MM.1S (cell line): ENCODE results near the gene RARB.

ENCODE experiments used
- DNase-seq: peaks from one replicate; pipeline ENCODE4 v3.0.0-alpha.2; 2015
- H2AFZ ChIP-seq: fragments of 300-600 bp; sonication (generic); 2 replicates; pipeline ENCODE4 v1.6.0; 2016; ENCODE audit warnings: antibody characterized with exemption, low read length
- H3F3A ChIP-seq: fragments of 300-600 bp; sonication (generic); 2 replicates; pipeline ENCODE4 v1.6.1; 2016; ENCODE audit warnings: mild to moderate bottlenecking, antibody characterized with exemption, low read length, moderate library complexity, mixed read lengths; ENCODE audit not compliant: insufficient read depth
- H3K27ac ChIP-seq: fragments of 300-600 bp; sonication (generic); 2 replicates; pipeline ENCODE4 v1.5.1; 2016; ENCODE audit warnings: mild to moderate bottlenecking, low read length
- H3K27me3 ChIP-seq: fragments of 300-600 bp; sonication (generic); replicated peaks from 2 replicates; pipeline ENCODE4 v1.6.0; 2016; ENCODE audit warnings: low read length; ENCODE audit not compliant: insufficient read depth
- H3K36me3 ChIP-seq: fragments of 300-600 bp; sonication (generic); replicated peaks from 2 replicates; pipeline ENCODE4 v1.6.1; 2016; ENCODE audit warnings: mild to moderate bottlenecking, low read length, mixed read lengths; ENCODE audit not compliant: insufficient read depth
- H3K4me1 ChIP-seq: fragments of 300-600 bp; sonication (generic); 2 replicates; pipeline ENCODE4 v1.6.1; 2016; ENCODE audit warnings: low read length, mixed read lengths
- H3K4me2 ChIP-seq: fragments of 300-600 bp; sonication (generic); 2 replicates; pipeline ENCODE4 v1.6.0; 2016; ENCODE audit warnings: low read depth, low read length
- H3K4me3 ChIP-seq: fragments of 300-600 bp; sonication (generic); 2 replicates; pipeline ENCODE4 v1.5.1; 2016; ENCODE audit warnings: low read length, mixed read lengths
- H3K79me2 ChIP-seq: fragments of 300-600 bp; sonication (generic); 2 replicates; pipeline ENCODE4 v1.6.1; 2016; ENCODE audit warnings: mixed run types, low read length, mixed read lengths
- H3K9ac ChIP-seq: fragments of 300-600 bp; sonication (generic); 2 replicates; pipeline ENCODE4 v1.6.1; 2016; ENCODE audit warnings: low read length, mixed read lengths
- H3K9me2 ChIP-seq: fragments of 300-600 bp; sonication (generic); replicated peaks from 2 replicates; pipeline ENCODE4 v1.6.1; 2016; ENCODE audit warnings: mild to moderate bottlenecking, low read length, mixed read lengths; ENCODE audit not compliant: insufficient read depth
- H3K9me3 ChIP-seq: fragments of 300-600 bp; sonication (generic); replicated peaks from 2 replicates; pipeline ENCODE4 v1.6.1; 2016; ENCODE audit warnings: mild to moderate bottlenecking, low read length, mixed read lengths; ENCODE audit not compliant: insufficient read depth
- H4K20me1 ChIP-seq: fragments of 300-600 bp; sonication (generic); 2 replicates; pipeline ENCODE4 v1.6.1; 2016; ENCODE audit warnings: mild to moderate bottlenecking, low read length, moderate library complexity, mixed read lengths; ENCODE audit not compliant: insufficient read depth
- CTCF ChIP-seq: fragments of 300-600 bp; sonication (generic); IDR thresholded peaks from 2 replicates; pipeline ENCODE4 v1.5.1; 2016; ENCODE audit warnings: antibody characterized with exemption, low read length, mixed read lengths
- EZH2 ChIP-seq: fragments of 300-600 bp; sonication (generic); optimal IDR thresholded peaks from 2 replicates; pipeline ENCODE3; 2017; ENCODE audit warnings: low read depth, mild to moderate bottlenecking, antibody characterized with exemption, low read length, mixed read lengths
- EZH2phosphoT487 ChIP-seq: fragments of 300-600 bp; sonication (generic); IDR thresholded peaks from 2 replicates; pipeline ENCODE4 v1.6.1; 2018; ENCODE audit warnings: antibody characterized with exemption, low read length

The RARB gene

GRCh38 chr3:25381083-25381482, 47.0 kb upstream of the RARB start:
- no peaks in the 10 kb centered on the region for H3K4me1 ChIP-seq
- DNase-seq: no peak
- no peaks in the 10 kb centered on the region for H3K36me3 ChIP-seq
- no peak overlapping the region for H3K9ac ChIP-seq
- H3K9me2 ChIP-seq: no peaks in the 10 kb centered on the region
- H3K79me2 ChIP-seq: no peaks in the 10 kb centered on the region
- TF ChIP-seq EZH2: no peak
- TF ChIP-seq EZH2phosphoT487: no peak
- no peak for TF ChIP-seq CTCF
- H3K9me3 ChIP-seq: no peaks in the 10 kb centered on the region
- H3K4me2 ChIP-seq: no peak overlapping the region
- H4K20me1 ChIP-seq: no peaks in the 10 kb centered on the region
- H3K27ac ChIP-seq: no peak overlapping the region
- H2AFZ ChIP-seq: no peak overlapping the region
- H3K27me3 ChIP-seq: no peaks in the 10 kb centered on the region
- H3F3A ChIP-seq: no peaks in the 10 kb centered on the region
- no peak overlapping the region for H3K4me3 ChIP-seq

- Histone ChIP-seq H3K9ac (no peak overlapping the region), H3K9me3 (no peaks in the 10 kb centered on the region), H3K27ac (no peak overlapping the region), H3K79me2 (no peaks in the 10 kb centered on the region), H3K4me2 (no peak overlapping the region), H3K36me3 (no peaks in the 10 kb centered on the region), H3K4me3 (no peak overlapping the region), H4K20me1 (no peaks in the 10 kb centered on the region), H3K9me2 (no peaks in the 10 kb centered on the region), H3K4me1 (no peaks in the 10 kb centered on the region), H3F3A (no peaks in the 10 kb centered on the region), H2AFZ (no peak overlapping the region), H3K27me3 (no peaks in the 10 kb centered on the region)
- no peak for DNase-seq
- TF ChIP-seq EZH2phosphoT487: no peak
- TF ChIP-seq EZH2: no peak
- no peak for TF ChIP-seq CTCF
These were observed 43.6 kb upstream of the RARB start for GRCh38 chr3:25384471-25384870.

- Histone ChIP-seq H4K20me1 (no peaks in the 10 kb centered on the region), H2AFZ (no peak overlapping the region)
These were observed 42.1 kb upstream of the RARB start for GRCh38 chr3:25385807-25386460.

More at GRCh38 chr3:25385807-25386460, 42.1 kb upstream of the RARB start:
- Histone ChIP-seq H3K27ac (no peak overlapping the region), H3F3A (no peaks in the 10 kb centered on the region), H3K36me3 (no peaks in the 10 kb centered on the region), H3K9ac (no peak overlapping the region), H3K9me2 (no peaks in the 10 kb centered on the region), H3K9me3 (no peaks in the 10 kb centered on the region), H3K4me2 (no peak overlapping the region), H3K27me3 (no peaks in the 10 kb centered on the region), H3K79me2 (no peaks in the 10 kb centered on the region), H3K4me1 (no peaks in the 10 kb centered on the region), H3K4me3 (no peak overlapping the region)
- DNase-seq: no peak
- TF ChIP-seq EZH2 (no peak), EZH2phosphoT487 (no peak), CTCF (no peak)
